Aorta (tissue), 5 donors: Measurements from ENCODE around the gene ESRRB. TPM values are rescaled to one million over a fixed set of nuclear protein-coding genes. Genes with fewer than 3 reads are reported as not detected.

Experiments used
- ATAC-seq: fragments of 200-7000 bp; cut with Tn5 transposase; one replicate; pipeline ENCODE4 v1.9.1; 2022; ENCODE audit warnings: moderate library complexity; ENCODE audit not compliant: low FRiP score
- DNase-seq, 2 donors: peaks; one replicate each; pipeline ENCODE4 v3.0.0-alpha.2; 2020
- H3K27ac ChIP-seq, 2 donors: one replicate each; pipeline ENCODE4 v1.5.1; 2013; ENCODE audit warnings: low read length in 2 of 2, mild to moderate bottlenecking in 2 of 2, moderate library complexity in 2 of 2, control low read depth in 1 of 2, inconsistent platforms in 1 of 2, low read depth in 1 of 2
- H3K27me3 ChIP-seq, 2 donors: one replicate each; pipeline ENCODE4 v1.6.1; 2013; ENCODE audit warnings: control low read depth in 1 of 2, low read length in 1 of 2, mild to moderate bottlenecking in 1 of 2, moderate library complexity in 1 of 2; ENCODE audit not compliant: insufficient read depth in 2 of 2, control insufficient read depth in 1 of 2
- H3K36me3 ChIP-seq, 2 donors: one replicate each; pipeline ENCODE4 v1.6.1; 2013; ENCODE audit warnings: control low read depth in 1 of 2, low read length in 1 of 2, mild to moderate bottlenecking in 1 of 2; ENCODE audit not compliant: insufficient read depth in 2 of 2, control insufficient read depth in 1 of 2
- H3K4me1 ChIP-seq, 2 donors: one replicate each; pipeline ENCODE4 v1.6.1; 2013; ENCODE audit warnings: low read length in 2 of 2, control low read depth in 1 of 2, mild to moderate bottlenecking in 1 of 2, moderate library complexity in 1 of 2; ENCODE audit not compliant: insufficient read depth in 2 of 2, control insufficient read depth in 1 of 2
- H3K4me3 ChIP-seq, 2 donors: one replicate each; pipeline ENCODE4 v1.5.1; 2013; ENCODE audit warnings: low read length in 2 of 2, control low read depth in 1 of 2, mild to moderate bottlenecking in 1 of 2
- H3K9me3 ChIP-seq: one replicate; pipeline ENCODE4 v1.6.1; 2013; ENCODE audit warnings: mild to moderate bottlenecking, low read length; ENCODE audit not compliant: control insufficient read depth
- WGBS, 2 donors: extraction: QIAGEN DNeasy Blood & Tissue Kit; methylation state at CpG; one replicate each; pipeline ENCODE4 v1.1.7; 2013; 5-methylcytosine and 5-hydroxymethylcytosine counted together
- intact Hi-C, 2 donors: fragments of 100-400 bp; cut with DNase I; formaldehyde crosslinking; loops; one replicate each; pipeline versions ENCODE4 v1.14.2 to v1.15.0; 2022
- polyA plus RNA-seq, 2 donors: library from polyadenylated mRNA; stranded (reverse); fragments of 200-250 nt; gene quantifications; one replicate each; pipeline ENCODE4 v1.2.3, GENCODE V29; 2013
- total RNA-seq, 2 donors: library from RNA; stranded (reverse); fragmentation: NEBNext Ultra II Directional; extraction: Animal tissue kit (Norgen Biotek cat#: 25700); gene quantifications; one replicate each; pipeline ENCODE4 v1.2.1, GENCODE V29; 2021
- donor health status: healthy with polysubstance abuse.
- donor health status: Bipolar disorder and iron deficiency.
- donor health status: DM: no; HTN: no; CAD: no.
- donor health status: DM: no; HTN: no; CAD: no.
- donor health status: DM: yes; HTN: yes; CAD: no.

The ESRRB gene
- total and polyA plus RNA-seq, 4 donors, result 0.23 to 0.52 (median 0.33) TPM; not detected in 1

DNA sequence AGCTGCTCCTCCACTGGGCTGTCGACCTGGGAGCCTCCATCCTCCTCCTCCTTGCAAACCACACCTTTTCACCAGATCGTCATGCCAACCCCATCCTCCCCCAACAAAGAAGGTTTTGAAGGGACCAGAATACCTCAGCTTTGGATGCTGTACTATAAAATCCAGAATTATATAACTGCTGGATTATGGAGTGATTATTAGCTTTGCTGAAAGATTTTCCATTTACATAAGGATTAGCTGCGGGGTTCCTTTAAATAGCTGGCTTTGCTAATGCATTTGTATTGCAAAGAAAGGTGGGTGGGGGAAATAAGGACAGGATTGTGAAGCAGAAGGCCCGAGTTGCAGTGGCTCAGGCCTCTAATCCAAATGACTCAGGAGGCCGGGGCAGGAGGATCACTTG lies 36.6 kb downstream of the ESRRB start:
- 39 to 42% methylated on average over 5 of the region's 5 CpGs for WGBS, 2 donors
- ATAC-seq, result no peak
- DNase-seq, result no peak
- H3K27me3 ChIP-seq, result peaks cover 0 to 3% of the 10 kb centered on the region in 2 donors
- H3K27ac ChIP-seq, result no peak overlapping the region
- no peaks in the 10 kb centered on the region for H3K9me3 ChIP-seq
- no peaks in the 10 kb centered on the region for H3K4me1 ChIP-seq
- H3K36me3 ChIP-seq, result no peaks in the 10 kb centered on the region
- intact Hi-C loops, result no loop called here
- H3K4me3 ChIP-seq, result no peak overlapping the region

DNA sequence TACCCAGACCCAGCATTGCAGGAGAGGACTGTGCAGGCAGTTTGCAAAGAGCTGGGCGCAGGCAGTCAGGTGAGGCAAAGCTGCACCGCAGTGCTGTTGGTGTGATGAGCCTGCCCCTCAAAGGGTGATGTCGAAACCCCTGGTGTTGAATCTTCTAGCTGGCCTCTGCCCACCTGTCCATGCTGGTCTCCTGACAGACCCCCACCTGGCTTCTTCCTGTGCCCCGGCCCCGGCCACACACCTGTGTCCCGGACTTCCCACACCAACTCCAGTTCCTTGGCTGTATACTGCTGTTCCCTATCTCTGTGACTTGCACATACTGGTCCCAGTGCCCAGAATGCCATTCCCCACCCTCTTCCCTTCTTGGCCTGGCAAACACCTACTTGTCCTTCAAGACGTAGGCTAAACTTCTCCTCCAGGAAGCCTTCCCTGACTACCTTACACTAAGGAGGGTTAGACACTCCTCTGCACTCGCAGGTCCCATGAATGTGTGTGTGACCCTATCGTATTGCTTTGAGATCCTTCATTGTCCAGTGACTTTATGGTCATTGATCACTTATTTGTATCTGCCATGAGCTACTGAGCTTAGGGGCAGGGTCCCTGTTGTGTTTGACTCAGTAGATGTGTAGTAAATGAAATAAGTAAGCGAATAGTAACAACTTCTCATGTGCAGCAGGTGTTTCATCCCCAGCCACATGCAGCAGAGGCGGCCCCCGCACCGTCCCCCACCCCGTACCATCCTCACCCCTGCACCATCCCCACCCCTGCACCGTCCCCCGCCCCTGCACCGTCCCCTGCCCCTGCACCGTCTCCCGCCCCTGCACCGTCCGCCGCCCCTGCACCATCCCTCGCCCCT lies 37.4 kb downstream of the ESRRB start:
- no peaks in the 10 kb centered on the region for H3K9me3 ChIP-seq
- H3K27me3 ChIP-seq, result peaks cover 0 to 3% of the 10 kb centered on the region in 2 donors
- 34 to 54% methylated on average over 14 to 23 of the region's 23 CpGs for WGBS, 2 donors
- intact Hi-C loops, result no loop called here
- ATAC-seq (no peak), DNase-seq (no peak)
- H3K4me3 ChIP-seq, result no peak overlapping the region
- no peaks in the 10 kb centered on the region for H3K36me3 ChIP-seq
- no peaks in the 10 kb centered on the region for H3K4me1 ChIP-seq
- H3K27ac ChIP-seq, result no peak overlapping the region

DNA sequence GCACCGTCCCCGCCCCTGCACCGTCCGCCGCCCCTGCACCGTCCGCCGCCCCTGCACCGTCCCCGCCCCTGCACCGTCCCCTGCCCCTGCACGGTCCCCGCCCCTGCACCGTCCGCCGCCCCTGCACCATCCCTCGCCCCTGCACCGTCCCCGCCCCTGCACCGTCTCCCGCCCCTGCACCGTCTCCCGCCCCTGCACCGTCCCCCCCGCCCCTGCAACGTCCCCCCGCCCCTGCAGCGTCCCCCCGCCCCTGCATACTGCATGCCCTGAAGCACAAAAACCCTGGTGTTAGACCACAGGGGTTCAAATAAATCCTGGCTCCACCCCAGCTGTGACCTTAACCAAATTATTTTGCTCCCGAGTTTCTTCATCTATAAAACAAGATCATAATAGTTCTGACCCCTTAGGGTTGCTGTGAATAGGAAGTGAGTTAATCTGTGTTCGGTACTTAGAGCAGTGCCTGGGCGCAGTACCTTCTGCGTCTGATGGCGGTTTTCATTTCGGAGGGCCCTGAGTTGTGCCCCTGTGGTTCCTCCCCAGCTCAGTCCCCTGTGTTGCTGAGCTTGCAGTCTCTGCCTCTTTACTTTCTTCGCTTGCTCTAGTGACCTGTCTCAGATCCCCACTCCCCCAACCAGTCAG lies 38.1 kb downstream of the ESRRB start:
- H3K9me3 ChIP-seq, result no peaks in the 10 kb centered on the region
- no peaks in the 10 kb centered on the region for H3K4me1 ChIP-seq
- no peak for ATAC-seq
- H3K4me3 ChIP-seq, result no peak overlapping the region
- 8% methylated on average over 27 to 36 of the region's 36 CpGs for WGBS, 2 donors
- intact Hi-C loops, result no loop called here
- peaks cover 0 to 3% of the 10 kb centered on the region in 2 donors for H3K27me3 ChIP-seq
- no peak overlapping the region for H3K27ac ChIP-seq
- DNase-seq, result no peak
- H3K36me3 ChIP-seq, result no peaks in the 10 kb centered on the region

DNA sequence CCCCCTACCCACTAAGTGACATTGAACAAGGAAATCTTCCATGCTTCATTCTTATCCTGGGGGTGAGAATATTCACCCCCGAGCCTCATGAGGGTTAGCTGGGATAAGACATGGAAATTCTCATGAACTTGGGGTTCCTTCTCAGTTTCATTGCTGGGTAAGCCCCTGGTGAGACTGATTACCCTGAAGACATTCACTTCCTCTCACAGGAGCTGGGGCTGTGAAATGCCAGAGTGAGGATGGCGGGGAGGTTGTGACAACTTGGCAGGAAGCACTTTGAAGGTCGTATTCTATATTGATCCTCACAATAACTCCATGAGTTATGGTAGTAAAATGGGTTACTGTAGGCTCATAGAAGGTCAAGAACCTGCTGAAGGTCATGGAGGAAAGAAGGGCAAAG lies 43.5 kb downstream of the ESRRB start:
- H3K4me3 ChIP-seq, result no peak overlapping the region
- no peak for DNase-seq
- intact Hi-C loops, result no loop called here
- no peak for ATAC-seq
- 64 to 67% methylated on average over 3 of the region's 3 CpGs for WGBS, 2 donors
- H3K27ac ChIP-seq, result no peak overlapping the region
- H3K36me3 ChIP-seq, result no peaks in the 10 kb centered on the region
- no peaks in the 10 kb centered on the region for H3K9me3 ChIP-seq
- H3K27me3 ChIP-seq, result peaks cover 0 to 3% of the 10 kb centered on the region in 2 donors
- H3K4me1 ChIP-seq, result no peaks in the 10 kb centered on the region

DNA sequence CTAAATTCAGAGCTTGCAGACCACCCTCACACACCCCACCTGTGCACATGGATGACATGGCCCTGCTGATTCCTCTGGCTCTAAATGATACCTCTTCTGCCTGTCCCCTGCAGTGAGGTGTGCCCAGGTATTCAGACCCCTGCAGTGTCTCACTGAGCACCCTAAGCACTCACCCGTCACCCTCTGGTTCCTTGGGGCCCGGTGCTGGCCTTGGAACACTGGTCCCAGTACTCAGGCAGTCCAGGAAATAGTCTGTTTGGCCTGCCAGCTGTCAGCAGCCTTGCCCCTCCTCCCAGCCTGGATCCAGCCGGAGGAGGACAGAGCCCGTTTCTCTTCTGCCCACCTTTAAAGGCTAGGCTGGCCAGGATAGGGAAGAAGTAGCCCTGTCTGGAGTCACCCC lies 44.9 kb downstream of the ESRRB start:
- Histone ChIP-seq H3K9me3 (no peaks in the 10 kb centered on the region), H3K27me3 (peaks cover 0 to 3% of the 10 kb centered on the region in 2 donors), H3K36me3 (no peaks in the 10 kb centered on the region), H3K4me1 (no peaks in the 10 kb centered on the region), H3K4me3 (no peak overlapping the region), H3K27ac (no peak overlapping the region)
- 51 to 58% methylated on average over 4 of the region's 4 CpGs for WGBS, 2 donors
- DNase-seq (no peak), ATAC-seq (no peak)
- intact Hi-C loops, result no loop called here

DNA sequence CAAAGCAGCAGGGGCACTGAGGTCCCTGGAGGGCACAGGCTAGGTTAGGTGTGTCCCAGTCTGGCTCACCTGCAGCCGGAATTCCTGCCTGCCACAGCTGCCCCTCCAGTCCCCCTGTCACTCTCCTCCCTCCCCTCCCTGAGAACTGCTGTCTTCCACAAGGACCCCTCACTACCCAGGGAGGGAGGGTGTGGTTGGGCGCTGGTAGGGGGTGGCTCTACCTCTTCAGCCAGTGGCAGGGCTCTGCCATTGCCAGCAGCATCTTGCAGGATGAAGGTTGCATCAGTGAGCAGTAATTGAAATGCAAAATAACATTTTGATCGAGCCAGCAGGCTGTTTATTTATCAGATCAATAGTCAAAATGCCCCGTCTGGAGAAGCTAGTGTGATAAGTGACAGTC lies 45.7 kb downstream of the ESRRB start:
- Histone ChIP-seq H3K27me3 (peaks cover 0 to 3% of the 10 kb centered on the region in 2 donors), H3K9me3 (no peaks in the 10 kb centered on the region), H3K36me3 (no peaks in the 10 kb centered on the region), H3K4me3 (no peak overlapping the region), H3K4me1 (no peaks in the 10 kb centered on the region), H3K27ac (no peak overlapping the region)
- no peak for DNase-seq
- 64 to 65% methylated on average over 4 of the region's 4 CpGs for WGBS, 2 donors
- intact Hi-C loops, result no loop called here
- no peak for ATAC-seq

DNA sequence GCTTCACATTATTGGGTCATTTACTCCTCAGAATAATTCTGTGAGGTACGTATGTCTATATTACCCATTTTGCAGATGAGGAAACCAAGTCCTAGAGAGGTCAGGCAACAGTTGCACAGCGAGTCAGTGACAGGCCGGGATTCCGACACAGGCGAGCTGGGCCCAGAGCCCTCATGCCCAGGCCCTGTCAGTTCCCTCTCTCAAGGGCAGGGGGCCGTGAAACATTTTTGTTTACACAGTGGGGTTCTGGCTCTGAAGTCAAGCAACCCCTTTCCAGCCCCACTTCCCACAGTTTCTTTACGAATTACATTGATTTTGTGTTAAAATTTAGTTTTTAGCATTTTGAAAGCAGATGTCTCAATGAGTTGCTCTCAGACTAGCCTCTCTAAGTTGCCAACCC lies 46.7 kb downstream of the ESRRB start:
- Histone ChIP-seq H3K27me3 (no peaks in the 10 kb centered on the region), H3K4me1 (no peaks in the 10 kb centered on the region), H3K36me3 (no peaks in the 10 kb centered on the region), H3K27ac (no peak overlapping the region), H3K9me3 (no peaks in the 10 kb centered on the region), H3K4me3 (no peak overlapping the region)
- intact Hi-C loops, result no loop called here
- ATAC-seq, result no peak
- DNase-seq, result no peak
- 90 to 91% methylated on average over 7 of the region's 7 CpGs for WGBS, 2 donors

DNA sequence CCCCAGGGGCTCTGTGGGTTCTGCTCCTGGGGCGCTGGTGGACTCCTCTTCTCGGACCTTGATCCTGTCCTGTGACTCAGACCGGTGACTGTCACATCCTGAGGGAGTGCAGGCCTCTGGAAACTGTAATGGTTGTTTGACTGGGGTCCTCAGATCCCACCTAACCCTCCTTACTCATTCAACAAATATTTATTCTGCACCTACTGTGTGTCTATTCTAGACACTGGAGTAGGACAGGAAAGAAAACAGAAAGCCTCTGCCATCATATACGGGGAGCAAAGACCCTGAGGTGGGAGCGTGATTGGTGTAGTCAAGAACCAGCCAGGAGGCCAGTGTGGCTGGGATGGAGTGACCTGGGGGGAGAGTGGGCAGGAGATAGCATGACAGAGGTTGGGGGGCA lies 47.6 kb downstream of the ESRRB start:
- DNase-seq (no peak), ATAC-seq (no peak)
- Histone ChIP-seq H3K27ac (no peak overlapping the region), H3K4me3 (no peak overlapping the region), H3K27me3 (no peaks in the 10 kb centered on the region), H3K4me1 (no peaks in the 10 kb centered on the region), H3K36me3 (no peaks in the 10 kb centered on the region), H3K9me3 (no peaks in the 10 kb centered on the region)
- intact Hi-C loops, result no loop called here
- WGBS, 2 donors, result 79 to 81% methylated on average over 5 of the region's 5 CpGs

DNA sequence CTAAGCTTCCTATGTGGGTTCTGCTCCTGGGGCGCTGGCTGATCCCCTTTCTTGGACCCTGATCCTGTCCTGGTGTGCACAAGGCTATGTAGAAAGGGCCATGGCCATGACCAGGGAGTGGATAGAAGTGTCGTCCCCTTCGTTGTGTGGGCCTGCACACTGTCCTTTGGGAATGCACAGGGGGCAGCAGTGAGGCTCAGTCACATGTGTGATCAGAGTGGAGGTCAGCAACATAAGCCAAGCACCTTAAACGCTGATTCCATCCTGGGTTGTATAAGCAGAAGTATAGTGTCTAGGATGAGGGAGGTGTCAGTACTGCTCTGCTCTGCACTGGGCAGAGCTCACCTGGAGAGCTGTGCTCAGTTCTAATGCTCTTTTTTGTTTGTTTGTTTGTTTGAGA lies 48.4 kb downstream of the ESRRB start:
- Histone ChIP-seq H3K4me3 (no peak overlapping the region), H3K9me3 (no peaks in the 10 kb centered on the region), H3K27ac (no peak overlapping the region), H3K36me3 (no peaks in the 10 kb centered on the region), H3K27me3 (no peaks in the 10 kb centered on the region), H3K4me1 (no peaks in the 10 kb centered on the region)
- ATAC-seq, result no peak
- no peak for DNase-seq
- 76 to 82% methylated on average over 4 of the region's 4 CpGs for WGBS, 2 donors
- intact Hi-C loops, result no loop called here
